GM12878 (cell line): Measurements from ENCODE around the gene C19orf47.

ENCODE experiments used
- EZH2 ChIP-seq: IDR thresholded peaks from 2 replicates; pipeline ENCODE4 v1.6.1; 2012; ENCODE audit warnings: low read depth, mild to moderate bottlenecking, control low read depth, inconsistent platforms, low read length, borderline replicate concordance; ENCODE audit not compliant: control insufficient read depth
- JUND ChIP-seq: IDR thresholded peaks from 2 replicates; pipeline ENCODE4 v1.6.1; 2012; ENCODE audit warnings: low read depth, mild to moderate bottlenecking, low read length, improper control_type of control experiment, moderate library complexity
- POLR2AphosphoS5 ChIP-seq: IDR thresholded peaks from 2 replicates; pipeline ENCODE4 v1.6.1; 2011; ENCODE audit warnings: mild to moderate bottlenecking, low read length, inconsistent platforms
- RBBP5 ChIP-seq: fragments of 200-600 bp; sonication (generic); conservative IDR thresholded peaks from 2 replicates; pipeline ENCODE4 v1.6.1; 2016
- TF ChIP-seq, protein P1 (sequence below), 3 experiments: IDR thresholded peaks in 2 of 3; conservative IDR thresholded peaks in 1 of 3; 2 replicates each; pipeline ENCODE4 v1.5.1; 2011; ENCODE audit warnings: low read depth in 3 of 3, low read length in 3 of 3, mild to moderate bottlenecking in 3 of 3, control low read depth in 2 of 3, moderate library complexity in 2 of 3, inconsistent platforms in 1 of 3, mixed read lengths in 1 of 3; ENCODE audit not compliant: control insufficient read depth in 2 of 3, insufficient read depth in 1 of 3; ENCODE audit errors: extremely low read depth in 1 of 3
- TF ChIP-seq, protein P2 (sequence below): IDR thresholded peaks from 2 replicates; pipeline ENCODE4 v1.6.1; 2012; ENCODE audit warnings: low read depth, low read length, improper control_type of control experiment
- TF ChIP-seq, protein P3 (sequence below): fragments of 450-650 bp; IDR thresholded peaks from 2 replicates; pipeline ENCODE4 v1.6.1; 2017; ENCODE audit warnings: mild to moderate bottlenecking, moderate library complexity

DNA sequence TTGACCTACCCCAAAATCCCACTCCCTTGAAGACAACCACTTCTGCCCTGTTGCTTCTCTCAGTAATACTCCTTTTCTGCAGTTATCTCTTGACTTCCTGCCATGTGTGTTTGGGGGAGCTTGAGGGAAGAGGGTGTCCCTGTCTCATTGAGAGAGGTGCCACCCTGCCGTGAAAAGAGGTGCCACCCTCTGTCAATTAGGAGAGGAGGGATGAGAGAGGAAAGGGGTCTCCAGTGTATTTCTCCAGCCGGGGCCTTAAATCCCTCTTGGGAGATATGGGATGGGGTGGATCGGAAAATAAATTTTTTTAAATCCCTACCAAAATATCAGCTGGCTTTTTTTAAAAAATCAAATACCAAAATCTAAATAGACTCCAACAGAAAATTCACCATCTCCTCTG lies 16.8 kb upstream of the C19orf47 start:
- TF ChIP-seq, protein P1, sequence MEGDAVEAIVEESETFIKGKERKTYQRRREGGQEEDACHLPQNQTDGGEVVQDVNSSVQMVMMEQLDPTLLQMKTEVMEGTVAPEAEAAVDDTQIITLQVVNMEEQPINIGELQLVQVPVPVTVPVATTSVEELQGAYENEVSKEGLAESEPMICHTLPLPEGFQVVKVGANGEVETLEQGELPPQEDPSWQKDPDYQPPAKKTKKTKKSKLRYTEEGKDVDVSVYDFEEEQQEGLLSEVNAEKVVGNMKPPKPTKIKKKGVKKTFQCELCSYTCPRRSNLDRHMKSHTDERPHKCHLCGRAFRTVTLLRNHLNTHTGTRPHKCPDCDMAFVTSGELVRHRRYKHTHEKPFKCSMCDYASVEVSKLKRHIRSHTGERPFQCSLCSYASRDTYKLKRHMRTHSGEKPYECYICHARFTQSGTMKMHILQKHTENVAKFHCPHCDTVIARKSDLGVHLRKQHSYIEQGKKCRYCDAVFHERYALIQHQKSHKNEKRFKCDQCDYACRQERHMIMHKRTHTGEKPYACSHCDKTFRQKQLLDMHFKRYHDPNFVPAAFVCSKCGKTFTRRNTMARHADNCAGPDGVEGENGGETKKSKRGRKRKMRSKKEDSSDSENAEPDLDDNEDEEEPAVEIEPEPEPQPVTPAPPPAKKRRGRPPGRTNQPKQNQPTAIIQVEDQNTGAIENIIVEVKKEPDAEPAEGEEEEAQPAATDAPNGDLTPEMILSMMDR (IDR thresholded peaks at IDR 0.05 in 2 of 3, conservative IDR thresholded peaks at IDR 0.05 in 1 of 3; ENCODE audit: control insufficient read depth in 2 of 3, extremely low read depth in 1 of 3, insufficient read depth in 1 of 3, low read depth in 3 of 3, low read length in 3 of 3) = no peak
- TF ChIP-seq RBBP5 = no peak
- TF ChIP-seq EZH2 = no peak
- TF ChIP-seq POLR2AphosphoS5 = no peak
- TF ChIP-seq, protein P2, sequence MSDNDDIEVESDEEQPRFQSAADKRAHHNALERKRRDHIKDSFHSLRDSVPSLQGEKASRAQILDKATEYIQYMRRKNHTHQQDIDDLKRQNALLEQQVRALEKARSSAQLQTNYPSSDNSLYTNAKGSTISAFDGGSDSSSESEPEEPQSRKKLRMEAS = no peak
- no peak for TF ChIP-seq JUND
- TF ChIP-seq, protein P3, sequence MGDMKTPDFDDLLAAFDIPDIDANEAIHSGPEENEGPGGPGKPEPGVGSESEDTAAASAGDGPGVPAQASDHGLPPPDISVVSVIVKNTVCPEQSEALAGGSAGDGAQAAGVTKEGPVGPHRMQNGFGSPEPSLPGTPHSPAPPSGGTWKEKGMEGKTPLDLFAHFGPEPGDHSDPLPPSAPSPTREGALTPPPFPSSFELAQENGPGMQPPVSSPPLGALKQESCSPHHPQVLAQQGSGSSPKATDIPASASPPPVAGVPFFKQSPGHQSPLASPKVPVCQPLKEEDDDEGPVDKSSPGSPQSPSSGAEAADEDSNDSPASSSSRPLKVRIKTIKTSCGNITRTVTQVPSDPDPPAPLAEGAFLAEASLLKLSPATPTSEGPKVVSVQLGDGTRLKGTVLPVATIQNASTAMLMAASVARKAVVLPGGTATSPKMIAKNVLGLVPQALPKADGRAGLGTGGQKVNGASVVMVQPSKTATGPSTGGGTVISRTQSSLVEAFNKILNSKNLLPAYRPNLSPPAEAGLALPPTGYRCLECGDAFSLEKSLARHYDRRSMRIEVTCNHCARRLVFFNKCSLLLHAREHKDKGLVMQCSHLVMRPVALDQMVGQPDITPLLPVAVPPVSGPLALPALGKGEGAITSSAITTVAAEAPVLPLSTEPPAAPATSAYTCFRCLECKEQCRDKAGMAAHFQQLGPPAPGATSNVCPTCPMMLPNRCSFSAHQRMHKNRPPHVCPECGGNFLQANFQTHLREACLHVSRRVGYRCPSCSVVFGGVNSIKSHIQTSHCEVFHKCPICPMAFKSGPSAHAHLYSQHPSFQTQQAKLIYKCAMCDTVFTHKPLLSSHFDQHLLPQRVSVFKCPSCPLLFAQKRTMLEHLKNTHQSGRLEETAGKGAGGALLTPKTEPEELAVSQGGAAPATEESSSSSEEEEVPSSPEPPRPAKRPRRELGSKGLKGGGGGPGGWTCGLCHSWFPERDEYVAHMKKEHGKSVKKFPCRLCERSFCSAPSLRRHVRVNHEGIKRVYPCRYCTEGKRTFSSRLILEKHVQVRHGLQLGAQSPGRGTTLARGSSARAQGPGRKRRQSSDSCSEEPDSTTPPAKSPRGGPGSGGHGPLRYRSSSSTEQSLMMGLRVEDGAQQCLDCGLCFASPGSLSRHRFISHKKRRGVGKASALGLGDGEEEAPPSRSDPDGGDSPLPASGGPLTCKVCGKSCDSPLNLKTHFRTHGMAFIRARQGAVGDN = no peak
